ENCODE results near the gene FAM3B.

The FAM3B gene

DNA sequence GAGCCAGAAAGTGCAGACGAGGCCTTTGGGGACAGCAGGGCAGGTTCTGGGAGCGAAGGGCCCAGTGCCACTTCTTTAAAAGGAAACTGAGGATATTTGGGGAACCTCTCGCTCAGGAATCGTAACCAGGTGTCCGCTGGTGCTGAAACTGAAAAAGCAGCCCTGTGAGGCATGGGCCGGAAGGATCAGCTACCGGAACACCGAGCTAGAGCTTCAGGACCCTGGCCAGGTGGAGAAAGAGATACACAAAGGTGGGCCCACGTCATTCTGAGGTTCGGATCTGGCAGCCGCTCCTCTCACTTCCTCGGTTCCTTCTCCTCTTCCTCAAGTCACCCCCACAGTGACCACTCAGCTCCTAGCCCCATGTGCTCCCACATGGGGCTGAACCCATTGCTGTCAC lies 63.3 kb downstream of the FAM3B start:
- in situ Hi-C loops (cut with MboI; ENCODE audit: low pct_unique_long_range_greater_than_20kb, low sequenced_read_pairs), result no loop called here
- DNase-seq, result no peak

DNA sequence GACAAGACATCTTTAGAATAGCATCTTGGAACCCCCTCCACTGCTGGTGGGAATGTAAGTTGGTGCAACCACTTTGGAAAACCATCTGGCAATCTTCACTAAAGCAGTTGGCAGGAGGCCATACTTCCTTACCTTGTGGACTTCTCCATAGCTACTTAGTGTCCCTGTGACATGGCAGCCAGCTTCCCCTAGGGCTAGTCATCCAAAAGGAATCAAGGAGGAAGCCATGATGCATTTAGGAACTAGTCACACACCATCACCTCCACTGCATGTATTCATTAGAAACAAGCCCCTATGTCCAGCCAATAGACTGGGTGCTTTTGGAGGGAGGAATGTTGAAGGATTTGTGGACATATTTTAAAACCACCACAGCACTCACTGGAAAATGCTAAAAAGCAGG lies 65.1 kb downstream of the FAM3B start:
- in situ Hi-C loops (cut with MboI; ENCODE audit: low pct_unique_long_range_greater_than_20kb, low sequenced_read_pairs), result no loop called here
- DNase-seq, result no peak

GRCh38 chr21:41387042-41387819 lies 70.6 kb downstream of the FAM3B start:
- in situ Hi-C loops (cut with MboI; ENCODE audit: low pct_unique_long_range_greater_than_20kb, low sequenced_read_pairs), result no loop called here

GRCh38 chr21:41387824-41388223 lies 71.2 kb downstream of the FAM3B start:
- in situ Hi-C loops (cut with MboI; ENCODE audit: low pct_unique_long_range_greater_than_20kb, low sequenced_read_pairs), result no loop called here
- DNase-seq, result no peak

More at GRCh38 chr21:41387042-41387819, 70.6 kb downstream of the FAM3B start:
- no peak for DNase-seq

DNA sequence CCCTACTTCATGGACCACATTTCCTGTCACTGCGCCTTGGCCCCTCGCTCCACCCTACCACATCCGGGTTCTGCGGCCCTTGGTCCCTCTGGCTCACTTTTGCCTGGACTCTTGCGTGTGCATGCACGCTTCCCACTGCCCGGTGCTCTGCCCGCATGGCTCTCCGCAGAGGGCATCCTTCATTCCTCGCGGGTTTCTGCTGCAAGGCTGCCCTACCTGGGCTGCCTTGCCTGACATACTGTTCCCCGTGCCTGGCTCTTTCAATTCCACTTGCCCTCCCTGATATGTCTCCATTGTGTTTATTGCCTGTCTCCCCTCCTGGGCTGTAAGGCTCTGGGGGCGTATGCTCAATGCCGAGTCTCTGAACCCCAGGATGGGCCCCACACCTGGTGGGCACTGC lies 71.7 kb downstream of the FAM3B start:
- in situ Hi-C loops (cut with MboI; ENCODE audit: low pct_unique_long_range_greater_than_20kb, low sequenced_read_pairs), result no loop called here
- DNase-seq, result no peak

DNA sequence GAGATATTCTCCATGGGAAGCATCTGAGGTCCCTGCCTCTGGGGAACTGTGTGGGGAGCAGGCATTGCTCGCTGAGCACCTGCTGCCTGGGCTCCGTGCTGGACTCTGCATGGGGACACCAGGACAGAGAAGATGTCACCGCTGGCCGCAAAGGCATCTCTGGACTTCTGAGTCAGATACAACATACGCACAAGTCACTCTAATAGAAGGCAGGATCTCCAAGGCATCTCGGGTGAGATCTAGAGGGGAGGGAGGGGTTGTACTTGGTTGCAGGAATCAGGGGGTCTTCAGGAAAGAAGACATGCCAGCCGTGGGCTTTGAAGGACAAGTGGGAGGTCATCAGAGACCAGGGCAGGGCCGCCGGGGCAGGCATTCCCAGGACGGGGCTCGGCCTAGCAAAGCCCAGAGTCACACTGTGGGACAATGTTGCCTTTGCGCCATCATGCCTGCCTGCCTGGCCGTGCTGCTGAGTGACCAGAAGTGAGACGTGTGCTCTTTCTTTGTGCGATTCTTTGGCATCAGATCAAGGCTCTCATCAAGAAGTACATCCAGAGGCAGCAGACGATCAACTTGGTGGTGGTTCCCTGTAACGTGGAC lies 73.5 kb downstream of the FAM3B start:
- no peak for DNase-seq
- in situ Hi-C loops (cut with MboI; ENCODE audit: low pct_unique_long_range_greater_than_20kb, low sequenced_read_pairs), result no loop called here

DNA sequence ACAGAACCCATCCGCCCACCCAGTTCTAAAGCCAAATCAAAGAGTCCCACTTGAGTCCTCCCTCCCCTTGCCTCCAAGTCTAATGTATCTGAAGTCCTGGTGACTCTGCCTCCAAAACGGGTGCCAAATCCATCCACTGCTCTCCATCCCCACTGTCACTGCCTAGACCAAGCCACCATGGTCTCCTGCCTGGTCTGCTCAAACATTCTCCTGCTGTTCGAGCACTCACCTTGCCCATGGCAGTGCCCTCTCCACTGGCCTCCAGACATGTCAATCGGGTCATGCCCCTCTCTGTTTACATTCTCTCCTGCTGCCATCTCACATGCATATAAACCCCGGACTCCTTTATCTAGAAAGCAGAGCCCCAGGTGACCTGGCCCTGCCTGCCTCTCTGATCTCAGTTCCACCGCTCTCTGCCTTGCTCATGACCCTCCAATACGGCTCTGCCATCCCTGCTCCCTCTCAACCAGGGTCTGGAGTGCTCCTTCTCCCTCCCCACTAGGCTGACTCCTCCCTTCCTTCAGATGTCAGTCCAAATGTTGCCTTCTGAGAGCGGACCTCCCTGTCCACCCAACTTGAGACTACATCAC lies 77.4 kb downstream of the FAM3B start:
- in situ Hi-C loops (cut with MboI; ENCODE audit: low pct_unique_long_range_greater_than_20kb, low sequenced_read_pairs), result no loop called here
- DNase-seq, result no peak

DNA sequence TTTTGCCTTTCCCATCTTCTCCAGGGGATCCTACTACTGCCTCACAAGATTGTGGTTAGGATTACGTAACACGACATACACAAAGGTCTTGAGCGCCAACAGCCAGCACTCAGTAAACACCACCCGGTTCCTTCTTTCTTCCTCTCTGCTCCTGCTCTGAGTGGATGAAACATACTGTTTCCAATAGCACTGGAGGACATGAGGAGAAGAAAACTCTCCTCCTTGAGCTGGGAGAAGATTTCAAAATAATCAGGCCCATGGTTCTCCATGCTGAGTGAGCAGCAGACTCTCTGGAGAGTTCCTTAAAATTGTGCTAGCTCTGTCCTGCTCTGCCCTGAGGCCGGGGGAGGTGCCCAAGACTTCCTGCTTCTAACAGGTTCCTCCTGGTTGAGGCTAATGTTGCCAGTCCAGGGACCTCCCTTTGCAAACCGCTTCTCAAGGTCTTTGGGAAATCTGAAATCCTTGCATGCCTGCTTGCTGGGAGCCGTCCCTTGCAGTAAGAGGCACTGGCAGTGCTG lies 80.0 kb downstream of the FAM3B start:
- peak; percentile 89 for DNase-seq
- in situ Hi-C loops (cut with MboI; ENCODE audit: low pct_unique_long_range_greater_than_20kb, low sequenced_read_pairs), result no loop called here

DNA sequence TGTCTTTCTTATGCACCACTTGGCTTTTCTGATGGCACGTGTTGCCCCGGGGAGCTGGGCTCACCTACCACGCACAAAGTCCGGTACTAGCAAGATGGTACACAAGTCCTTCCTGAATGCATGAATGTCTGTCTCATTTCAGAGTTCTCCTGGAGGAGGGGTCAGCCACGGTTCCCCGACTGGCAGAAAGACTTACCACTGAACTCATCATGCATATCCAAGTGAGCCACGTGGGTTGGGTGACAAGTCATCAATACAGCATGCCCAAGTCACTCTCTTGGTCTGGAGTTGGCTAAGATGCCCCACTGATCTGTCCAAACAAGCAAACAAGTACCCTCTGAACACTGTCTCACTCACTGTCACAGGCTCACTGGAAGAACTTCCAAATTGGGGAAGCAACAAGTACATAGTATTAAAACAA lies 80.9 kb downstream of the FAM3B start:
- DNase-seq, result peak; percentile 31
- in situ Hi-C loops (cut with MboI; ENCODE audit: low pct_unique_long_range_greater_than_20kb, low sequenced_read_pairs), result no loop called here

GRCh38 chr21:41398251-41398650 lies 81.7 kb downstream of the FAM3B start:
- in situ Hi-C loops (cut with MboI; ENCODE audit: low pct_unique_long_range_greater_than_20kb, low sequenced_read_pairs), result no loop called here
- DNase-seq, result no peak

GRCh38 chr21:41398831-41399230 lies 82.2 kb downstream of the FAM3B start:
- in situ Hi-C loops (cut with MboI; ENCODE audit: low pct_unique_long_range_greater_than_20kb, low sequenced_read_pairs), result no loop called here
- no peak for DNase-seq

- in situ Hi-C loops (cut with MboI; ENCODE audit: low pct_unique_long_range_greater_than_20kb, low sequenced_read_pairs), result no loop called here
- no peak for DNase-seq
Measured at GRCh38 chr21:41399246-41399800, 82.7 kb downstream of the FAM3B start.

DNA sequence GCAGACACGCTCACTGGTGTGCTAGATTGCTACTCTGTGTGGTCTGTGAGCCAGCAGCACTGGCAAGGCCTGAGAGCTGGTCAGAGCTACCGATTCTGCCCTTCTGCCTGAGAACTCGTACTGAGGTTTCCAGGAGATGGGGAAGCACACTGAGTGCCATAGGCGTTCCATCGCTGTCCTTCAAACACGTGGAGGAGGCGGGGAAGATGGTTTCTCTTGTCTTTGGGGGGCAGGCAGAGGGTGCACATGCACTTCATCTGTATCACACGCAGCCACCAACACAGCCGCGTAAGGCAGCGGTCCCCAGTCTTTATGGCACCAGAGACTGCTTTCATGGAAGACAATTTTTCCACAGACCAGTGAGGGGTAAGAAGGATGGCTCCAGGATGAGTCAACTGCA lies 85.6 kb downstream of the FAM3B start:
- in situ Hi-C loops (cut with MboI; ENCODE audit: low pct_unique_long_range_greater_than_20kb, low sequenced_read_pairs), result no loop called here
- DNase-seq, result no peak

- DNase-seq, result no peak
- in situ Hi-C loops (cut with MboI; ENCODE audit: low pct_unique_long_range_greater_than_20kb, low sequenced_read_pairs), result no loop called here
Measured at GRCh38 chr21:41402796-41403195, 86.2 kb downstream of the FAM3B start.

GRCh38 chr21:41403331-41403730 lies 86.7 kb downstream of the FAM3B start:
- in situ Hi-C loops (cut with MboI; ENCODE audit: low pct_unique_long_range_greater_than_20kb, low sequenced_read_pairs), result no loop called here
- DNase-seq, result no peak

GRCh38 chr21:41403966-41404365 lies 87.4 kb downstream of the FAM3B start:
- in situ Hi-C loops (cut with MboI; ENCODE audit: low pct_unique_long_range_greater_than_20kb, low sequenced_read_pairs), result no loop called here
- no peak for DNase-seq

- in situ Hi-C loops (cut with MboI; ENCODE audit: low pct_unique_long_range_greater_than_20kb, low sequenced_read_pairs), result no loop called here
- DNase-seq, result no peak
Measured at GRCh38 chr21:41405321-41405720, 88.7 kb downstream of the FAM3B start.

- in situ Hi-C loops (cut with MboI; ENCODE audit: low pct_unique_long_range_greater_than_20kb, low sequenced_read_pairs), result no loop called here
- DNase-seq, result no peak
Measured at GRCh38 chr21:41406340-41406739, 89.7 kb downstream of the FAM3B start.
